Stimulated activated CD4-positive, alpha-beta T cell treated with anti-CD3 and anti-CD28 coated beads, Interleukin-15, amount 100 ng/mL, for 1 hour (primary cell): ENCODE data around the gene SUSD3.
A peak's percentile ranks its signal among the peaks of the same experiment; 100 is the strongest.
"Not testable (repeated sequence)": the region's sequence is repeated elsewhere in the genome, so short reads cannot be mapped to it uniquely, and the experiment has no call there.

Source experiments
- DNase-seq, 2 donors: peaks; one replicate each; pipeline ENCODE4 v3.0.0-alpha.2; 2020; ENCODE audit warnings: low read depth in 1 of 2, low spot score in 1 of 2

Gene SUSD3

GRCh38 chr9:93108291-93109041 is 50.0 kb downstream of the SUSD3 start:
- peak in 1 of 2 donors; percentile 40 for DNase-seq

- DNase-seq: no peak
Measured at GRCh38 chr9:93110311-93110855, 51.9 kb downstream of the SUSD3 start.

- DNase-seq: no peak
Measured at GRCh38 chr9:93111001-93111370, 52.5 kb downstream of the SUSD3 start.

- no peak for DNase-seq
Measured at GRCh38 chr9:93111371-93112115, 53.0 kb downstream of the SUSD3 start.

GRCh38 chr9:93112116-93112863 is 53.8 kb downstream of the SUSD3 start:
- DNase-seq: no peak

GRCh38 chr9:93112864-93113389 is 54.4 kb downstream of the SUSD3 start:
- DNase-seq: no peak

GRCh38 chr9:93114169-93114983 is 55.9 kb downstream of the SUSD3 start:
- no peak for DNase-seq

- DNase-seq: no peak
Measured at GRCh38 chr9:93114984-93115335, 56.5 kb downstream of the SUSD3 start.

GRCh38 chr9:93115486-93116071 is 57.1 kb downstream of the SUSD3 start:
- no peak for DNase-seq

GRCh38 chr9:93116072-93116961 is 57.8 kb downstream of the SUSD3 start:
- DNase-seq: no peak

- not testable (repeated sequence) for DNase-seq
Measured at GRCh38 chr9:93117521-93117920, 59.0 kb downstream of the SUSD3 start.

- no peak for DNase-seq
Measured at GRCh38 chr9:93117924-93118862, 59.7 kb downstream of the SUSD3 start.

GRCh38 chr9:93118863-93119702 is 60.6 kb downstream of the SUSD3 start:
- no peak for DNase-seq

- DNase-seq: no peak
Measured at GRCh38 chr9:93119703-93119952, 61.1 kb downstream of the SUSD3 start.

GRCh38 chr9:93119953-93120845 is 61.7 kb downstream of the SUSD3 start:
- DNase-seq: no peak

GRCh38 chr9:93120846-93121315 is 62.4 kb downstream of the SUSD3 start:
- DNase-seq: no peak
